ENCODE data around the gene ADAMTS19. TPM values are rescaled to one million over a fixed set of nuclear protein-coding genes. Genes with fewer than 3 reads are reported as not detected.

The ADAMTS19 gene
- total and polyA plus RNA-seq, 2 of the 8 experiments (the other 6 are each of a cell fraction or from before 2014, with no cell fraction given), result 17.3 to 28.8 TPM

- Histone ChIP-seq H3K36me3 (ENCODE audit: control insufficient read depth in 2 of 4, insufficient read depth in 4 of 4, low read length in 3 of 4) (no peaks in the 10 kb centered on the region; a peak in 1 of 8 replicates), H2BK120ac (replicated peaks; ENCODE audit: low read depth, low read length) (no peak overlapping the region), H4K91ac (replicated peaks; ENCODE audit: insufficient read length, low read length) (no peak overlapping the region), H2AFZ (ENCODE audit: low read length) (no peak overlapping the region), H2BK12ac (ENCODE audit: low read depth, low read length) (no peak overlapping the region), H3K14ac (ENCODE audit: insufficient read length) (no peak overlapping the region), H3K4me3 (ENCODE audit: extremely low read depth in 1 of 4, insufficient read depth in 2 of 4, low read depth in 3 of 4, low read length in 4 of 4) (no peak overlapping the region), H2BK15ac (ENCODE audit: low read length) (no peak overlapping the region), H4K5ac (ENCODE audit: insufficient read length, low read depth, low read length) (no peak overlapping the region), H3K23me2 (ENCODE audit: low read depth, low read length) (no peaks in the 10 kb centered on the region), H4K20me1 (replicated peaks in 1 of 2; ENCODE audit: control insufficient read depth in 1 of 2, insufficient read depth in 2 of 2, low read length in 2 of 2) (no peaks in the 10 kb centered on the region), H3K4ac (replicated peaks; ENCODE audit: insufficient read length, low read depth, low read length) (no peak overlapping the region), H3K56ac (replicated peaks; ENCODE audit: insufficient read length, low read depth, low read length) (no peak overlapping the region), H3K4me2 (ENCODE audit: insufficient read depth in 1 of 2, low read depth in 2 of 2, low read length in 2 of 2) (no peak overlapping the region), H3K9me3 (ENCODE audit: insufficient read depth in 2 of 2, low read depth in 1 of 2, low read length in 1 of 2) (no peaks in the 10 kb centered on the region), H3K4me1 (replicated peaks in 1 of 4; ENCODE audit: control insufficient read depth in 3 of 4, insufficient read depth in 4 of 4, low read length in 3 of 4) (no peaks in the 10 kb centered on the region), H3K9ac (replicated peaks in 1 of 4; ENCODE audit: extremely low read depth in 1 of 4, low read depth in 3 of 4, low read length in 3 of 4) (no peak overlapping the region), H2BK20ac (ENCODE audit: low read length) (no peak overlapping the region), H3K79me2 (ENCODE audit: control insufficient read depth in 1 of 2, insufficient read depth in 2 of 2, low read length in 2 of 2) (no peaks in the 10 kb centered on the region), H3K18ac (ENCODE audit: extremely low read depth, low read length) (no peak overlapping the region), H3K23ac (ENCODE audit: insufficient read length) (no peak overlapping the region), H4K8ac (ENCODE audit: extremely low read depth, insufficient read depth, low read length) (no peak overlapping the region), H3K27ac (ENCODE audit: low read depth, low read length) (no peak overlapping the region), H2BK5ac (ENCODE audit: low read depth, low read length) (no peak overlapping the region), H3K27me3 (replicated peaks in 1 of 4; ENCODE audit: control insufficient read depth in 3 of 4, extremely low read depth in 1 of 4, insufficient read depth in 3 of 4, low read length in 3 of 4) (no peaks in the 10 kb centered on the region), H3K79me1 (ENCODE audit: low read depth, low read length) (no peaks in the 10 kb centered on the region), H2AK5ac (ENCODE audit: low read depth, low read length) (no peak overlapping the region)
- CTCF ChIA-PET (ENCODE audit: partially characterized antibody), result no interaction called here
- no peak for TF ChIP-seq MAX (IDR thresholded peaks at IDR 0.05)
- no peak for TF ChIP-seq ASH2L (IDR thresholded peaks at IDR 0.05; ENCODE audit: low read length)
- TF ChIP-seq SIX5 (IDR thresholded peaks at IDR 0.05; ENCODE audit: low read depth, low read length), result no peak
- TF ChIP-seq NRF1 (IDR thresholded peaks at IDR 0.05; ENCODE audit: low read depth, low read length), result no peak
- WGBS, 2 experiments (ENCODE audit: extremely low coverage in 1 of 2, insufficient coverage in 1 of 2, insufficient read length in 1 of 2, insufficient replicate concordance in 2 of 2, low coverage in 1 of 2, low lambda C conversion rate in 2 of 2, missing lambda C conversion rate in 1 of 2), result 94% methylated on average over 1 of the region's 1 CpG; no CpG with 5 or more reads in 1 of the 2 experiments
- POLR2A ChIA-PET (ENCODE audit: partially characterized antibody), result no interaction called here
- DNase-seq (ENCODE audit: low read depth in 1 of 2, low spot score in 2 of 2) (no peak), FAIRE-seq (no peak)
Observed at GRCh38 chr5:129609710-129610109, 149.6 kb downstream of the ADAMTS19 start.
